GDM1 (cell line): ENCODE measurements around the gene CAV1.
"Not testable (repeated sequence)": the region's sequence is repeated elsewhere in the genome, so short reads cannot be mapped to it uniquely, and the experiment has no call there.

Source experiments
- DNase-seq: peaks from one replicate; lab custom pipeline; 2025; lab: John Stamatoyannopoulos, UW

Gene CAV1

DNA sequence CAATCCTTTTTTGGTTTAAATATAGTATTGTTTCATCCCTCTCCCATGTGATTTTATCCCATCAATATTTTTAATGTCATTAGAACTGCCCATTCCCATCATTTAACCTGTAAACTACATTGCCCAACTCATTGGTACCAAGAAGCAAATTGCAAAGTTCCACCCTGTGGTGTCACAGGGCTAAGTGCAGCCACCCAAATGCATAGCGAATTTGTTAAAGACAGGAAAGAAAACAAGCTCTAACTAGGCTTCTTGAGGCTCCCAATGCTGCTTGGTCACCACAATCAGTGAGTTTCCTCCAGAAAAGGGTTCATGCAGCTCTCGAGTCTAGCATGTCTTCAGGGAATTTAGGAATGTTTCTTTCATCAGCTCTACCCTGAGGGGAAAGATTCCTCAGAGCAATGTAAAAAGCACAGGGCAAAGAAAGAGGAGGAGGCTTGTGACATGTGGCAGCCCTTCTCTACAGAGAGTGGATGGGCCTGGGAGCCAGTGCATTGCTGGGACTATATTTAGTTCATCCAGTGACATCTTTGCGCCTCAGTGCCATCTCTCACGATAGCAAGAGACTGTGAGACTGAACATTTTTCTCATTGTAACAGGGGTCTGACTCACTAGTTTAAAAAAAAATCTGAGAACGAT, 58.1 kb downstream of the CAV1 start:
- DNase-seq: no peak

- DNase-seq: no peak
Observed at GRCh38 chr7:116583653-116584052, 58.8 kb downstream of the CAV1 start.

- DNase-seq: no peak
Observed at GRCh38 chr7:116584721-116585120, 59.9 kb downstream of the CAV1 start.

DNA sequence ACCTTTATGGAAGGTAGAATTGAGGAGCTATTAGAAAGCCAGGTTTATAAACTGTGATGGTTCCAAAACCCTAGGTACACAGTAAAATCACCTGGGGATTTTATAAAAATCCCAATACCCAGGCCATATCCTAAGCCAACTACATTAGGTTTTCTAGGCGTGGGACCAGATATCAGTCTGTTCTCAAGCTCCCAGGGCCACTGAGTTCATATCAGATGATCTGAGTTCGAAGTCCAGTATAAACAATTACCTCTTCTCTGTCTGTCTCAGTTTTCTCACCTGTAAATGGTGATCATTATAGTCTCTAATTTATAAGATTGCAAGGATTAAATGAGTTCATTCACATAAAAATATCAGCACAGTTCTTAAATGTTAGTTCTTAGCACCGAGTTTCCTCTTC, 60.6 kb downstream of the CAV1 start:
- no peak for DNase-seq

GRCh38 chr7:116585967-116586366, 61.1 kb downstream of the CAV1 start:
- DNase-seq: no peak

- DNase-seq: not testable (repeated sequence)
Observed at GRCh38 chr7:116587200-116587599, 62.4 kb downstream of the CAV1 start.

DNA sequence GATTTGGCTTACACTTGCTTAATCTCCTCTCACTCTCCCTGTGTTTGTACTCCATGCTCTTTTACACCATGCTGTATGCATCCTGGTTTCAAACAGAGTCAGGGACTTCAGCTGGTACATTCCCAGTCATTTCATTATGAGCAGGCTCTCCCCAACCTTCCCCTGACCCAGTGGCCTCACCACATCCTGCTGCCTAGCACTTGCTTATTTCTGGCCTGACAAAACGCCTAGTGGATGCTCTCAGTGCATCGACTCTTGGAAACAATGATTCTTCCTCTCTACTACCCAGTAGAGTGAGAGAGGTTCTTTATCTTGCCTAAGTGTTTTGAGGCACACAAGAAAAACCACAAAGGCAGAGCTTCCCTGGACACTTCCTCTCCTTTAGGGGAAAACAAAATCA, 63.4 kb downstream of the CAV1 start:
- DNase-seq: no peak

- DNase-seq: no peak
Observed at GRCh38 chr7:116588641-116589594, 64.1 kb downstream of the CAV1 start.

DNA sequence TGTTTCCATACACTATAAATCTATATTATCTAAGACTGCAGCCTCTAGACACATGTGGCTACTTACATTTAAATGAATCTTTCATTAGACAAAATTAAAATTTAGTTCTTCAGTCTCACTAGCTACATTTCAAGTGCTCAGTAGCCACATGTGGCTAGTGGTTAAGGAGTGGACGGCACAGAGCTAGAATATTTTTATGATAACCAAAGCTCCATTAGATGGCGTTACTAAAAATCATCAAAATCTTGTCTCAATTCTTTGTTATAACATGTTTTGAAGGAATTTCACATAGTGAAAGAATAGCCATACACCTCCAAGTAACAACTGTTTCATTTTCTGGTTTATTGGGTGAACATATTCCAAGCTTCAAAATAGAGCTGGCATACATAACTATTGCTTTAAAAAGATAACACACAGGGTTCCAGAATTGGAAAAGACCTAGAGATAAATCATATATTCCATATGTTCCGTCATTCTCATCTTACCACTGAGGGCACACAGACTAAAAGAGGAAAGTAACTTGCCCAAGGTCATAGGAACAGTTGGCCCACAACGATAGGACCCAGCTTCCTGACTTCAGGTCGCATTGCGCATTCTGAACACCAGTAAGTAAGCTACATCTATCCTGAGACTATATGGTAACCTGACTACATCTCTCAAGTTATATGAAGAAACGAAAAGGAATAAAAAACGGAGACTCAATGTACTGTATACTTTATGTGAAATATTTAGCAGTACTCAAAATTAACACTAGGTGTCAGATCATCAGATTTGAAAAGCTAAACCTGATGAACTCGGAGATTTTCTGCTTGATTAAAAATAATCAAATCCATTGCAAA, 66.6 kb downstream of the CAV1 start:
- DNase-seq: no peak

DNA sequence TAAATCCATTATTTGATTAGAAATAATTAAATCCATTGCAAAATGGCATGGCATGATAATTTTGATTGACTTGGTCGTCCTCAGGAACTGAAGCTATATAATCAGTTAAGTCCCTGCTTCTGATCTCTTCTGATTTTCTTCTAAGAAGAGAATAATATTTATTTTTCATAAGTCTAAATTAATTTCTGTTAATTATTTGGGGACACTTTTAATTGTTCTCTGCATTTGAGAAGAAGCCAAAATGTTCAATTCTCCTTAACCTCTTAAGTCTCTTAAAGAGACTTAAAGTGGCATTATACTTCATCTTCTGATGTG, 67.2 kb downstream of the CAV1 start:
- DNase-seq: no peak

- peak; percentile 83 for DNase-seq
Observed at GRCh38 chr7:116592445-116592844, 67.6 kb downstream of the CAV1 start.

DNA sequence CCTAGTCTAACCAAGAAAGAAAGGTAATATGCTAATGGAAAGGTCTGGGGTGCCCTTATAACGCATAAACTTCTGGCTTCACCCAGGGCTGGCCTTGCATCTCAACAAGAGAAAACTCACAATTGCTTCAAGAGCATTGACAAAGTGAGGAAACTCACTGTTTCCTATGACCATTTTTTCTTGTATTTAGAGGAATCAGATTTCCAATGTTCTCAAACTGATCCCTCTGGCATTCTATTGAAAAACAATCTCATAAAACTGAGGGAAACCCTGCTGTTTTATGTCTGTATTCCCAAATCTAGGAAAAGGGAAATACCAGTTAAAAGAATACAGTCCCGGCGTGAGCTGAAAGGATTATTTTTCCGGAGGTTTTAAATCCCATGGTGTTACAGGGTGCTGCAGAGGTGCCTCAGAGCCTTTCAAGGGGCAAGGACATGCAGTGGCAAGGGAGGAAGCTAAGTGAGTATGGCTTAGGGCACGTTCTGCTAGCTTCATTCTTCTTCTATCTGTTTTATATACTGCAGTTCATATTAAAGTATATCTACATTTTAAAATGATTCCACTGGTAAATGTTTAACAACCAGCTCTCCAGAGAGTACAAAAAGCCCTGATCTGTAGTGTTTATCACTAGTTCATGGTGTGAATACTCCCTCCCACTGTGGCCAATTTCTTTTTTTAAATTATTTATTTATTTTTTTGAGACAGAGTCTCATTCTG, 68.7 kb downstream of the CAV1 start:
- DNase-seq: no peak

- no peak for DNase-seq
Observed at GRCh38 chr7:116595063-116595462, 70.2 kb downstream of the CAV1 start.

GRCh38 chr7:116597384-116597783, 72.5 kb downstream of the CAV1 start:
- DNase-seq: no peak

DNA sequence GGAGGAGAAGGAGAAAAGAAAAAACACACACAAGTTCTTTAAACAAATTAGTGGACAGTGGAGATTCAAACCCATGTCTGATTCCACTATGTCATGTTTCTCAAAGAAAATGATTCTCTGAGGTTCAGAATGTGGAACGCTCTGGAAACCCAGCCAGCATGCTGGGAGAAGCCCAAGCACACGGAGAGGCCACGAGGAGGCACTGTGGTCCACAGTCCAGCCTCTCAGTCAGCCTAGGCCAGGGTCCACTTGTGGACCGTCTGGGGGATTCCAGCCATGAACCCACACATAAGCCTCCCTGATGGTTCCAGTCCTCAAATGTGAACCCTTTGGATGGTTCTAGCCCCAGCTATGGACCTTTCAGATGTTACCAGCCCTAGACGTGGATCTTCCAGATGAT, 73.4 kb downstream of the CAV1 start:
- no peak for DNase-seq

GRCh38 chr7:116598861-116599260, 74.0 kb downstream of the CAV1 start:
- DNase-seq: no peak

- DNase-seq: no peak
Observed at GRCh38 chr7:116601426-116601825, 76.6 kb downstream of the CAV1 start.

DNA sequence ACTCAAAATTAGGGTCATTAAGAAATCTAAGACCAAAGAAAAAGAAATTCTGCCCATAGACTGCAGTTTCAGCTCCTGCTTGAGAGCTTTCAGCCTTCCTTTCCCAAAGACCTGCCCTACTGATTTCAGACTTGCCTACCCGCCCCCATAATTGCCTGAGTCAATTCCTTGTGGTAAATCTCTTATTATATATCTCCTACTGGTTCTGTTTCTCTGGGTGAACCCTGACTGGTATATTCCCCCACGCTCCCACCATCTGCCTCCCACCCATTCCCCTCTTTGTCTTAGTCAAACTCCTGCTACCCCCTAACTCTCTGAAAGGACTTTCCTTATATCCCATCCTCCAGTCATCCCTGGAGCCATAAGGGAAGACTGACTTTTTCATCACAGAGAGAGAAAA, 82.5 kb downstream of the CAV1 start:
- no peak for DNase-seq

- DNase-seq: no peak
Observed at GRCh38 chr7:116610210-116610609, 85.4 kb downstream of the CAV1 start.

DNA sequence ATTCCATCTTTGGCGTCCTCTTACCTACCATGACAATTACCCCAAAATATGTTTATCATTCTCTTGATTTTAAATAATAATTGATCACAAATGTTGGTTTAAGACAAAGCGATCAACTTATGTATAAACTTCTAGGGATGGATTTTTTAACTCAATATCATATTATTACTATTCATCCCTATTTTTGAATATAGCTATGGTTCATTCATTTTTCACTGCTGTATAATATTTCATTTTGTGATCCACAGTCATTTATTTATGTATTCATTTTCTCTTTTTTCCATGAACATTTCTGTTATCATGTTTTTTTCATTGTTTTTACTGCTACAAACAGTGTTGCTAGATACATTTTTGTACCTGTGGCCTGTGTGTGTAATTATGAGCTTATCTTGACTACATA, 85.9 kb downstream of the CAV1 start:
- DNase-seq: no peak
